Adrenal gland (tissue), 5 donors: ENCODE data around the gene FAAP24.

Source experiments
- POLR2A ChIP-seq, 2 donors: fragments of 450-650 bp; IDR thresholded peaks; one replicate each; pipeline ENCODE4 v1.6.1; 2017; ENCODE audit warnings: antibody characterized with exemption in 2 of 2, mild to moderate bottlenecking in 2 of 2, moderate library complexity in 1 of 2
- TF ChIP-seq, protein P1 (sequence below), 6 experiments: fragments of 450-650 bp in 4 of 6; fragments of 200-600 bp in 2 of 6; sonication (generic) in 1 of 6; IDR thresholded peaks; 1 replicate in 5 of 6; 2 replicates in 1 of 6; pipeline versions ENCODE4 v1.5.1 to v1.8.0; 2016 to 2021; ENCODE audit warnings: antibody characterized with exemption in 6 of 6, mild to moderate bottlenecking in 2 of 6, moderate library complexity in 1 of 6
- donor health status: DM: no; HTN: no; CAD: no.

DNA sequence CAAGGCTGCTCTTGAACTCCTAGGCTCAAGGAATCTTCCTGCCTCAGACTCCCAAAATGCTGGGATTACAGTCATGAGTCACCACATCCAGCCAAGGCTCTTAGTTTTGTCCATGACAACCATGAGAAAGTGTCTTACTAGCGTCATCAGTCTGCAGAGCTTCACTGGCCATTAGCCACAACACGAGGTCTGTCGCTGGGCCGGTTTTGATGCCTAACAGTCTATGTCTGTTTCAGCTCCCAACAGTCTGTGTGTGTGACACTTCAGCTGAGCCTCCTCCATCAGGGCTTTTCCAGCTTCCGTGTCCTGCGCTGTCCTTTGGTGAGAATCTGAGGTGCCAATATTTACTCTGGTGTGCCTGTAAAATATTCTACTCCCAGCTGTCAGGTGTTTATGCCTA, 47.8 kb upstream of the FAAP24 start:
- TF ChIP-seq, protein P1, sequence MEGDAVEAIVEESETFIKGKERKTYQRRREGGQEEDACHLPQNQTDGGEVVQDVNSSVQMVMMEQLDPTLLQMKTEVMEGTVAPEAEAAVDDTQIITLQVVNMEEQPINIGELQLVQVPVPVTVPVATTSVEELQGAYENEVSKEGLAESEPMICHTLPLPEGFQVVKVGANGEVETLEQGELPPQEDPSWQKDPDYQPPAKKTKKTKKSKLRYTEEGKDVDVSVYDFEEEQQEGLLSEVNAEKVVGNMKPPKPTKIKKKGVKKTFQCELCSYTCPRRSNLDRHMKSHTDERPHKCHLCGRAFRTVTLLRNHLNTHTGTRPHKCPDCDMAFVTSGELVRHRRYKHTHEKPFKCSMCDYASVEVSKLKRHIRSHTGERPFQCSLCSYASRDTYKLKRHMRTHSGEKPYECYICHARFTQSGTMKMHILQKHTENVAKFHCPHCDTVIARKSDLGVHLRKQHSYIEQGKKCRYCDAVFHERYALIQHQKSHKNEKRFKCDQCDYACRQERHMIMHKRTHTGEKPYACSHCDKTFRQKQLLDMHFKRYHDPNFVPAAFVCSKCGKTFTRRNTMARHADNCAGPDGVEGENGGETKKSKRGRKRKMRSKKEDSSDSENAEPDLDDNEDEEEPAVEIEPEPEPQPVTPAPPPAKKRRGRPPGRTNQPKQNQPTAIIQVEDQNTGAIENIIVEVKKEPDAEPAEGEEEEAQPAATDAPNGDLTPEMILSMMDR (IDR thresholded peaks at IDR 0.05): no peak
- TF ChIP-seq POLR2A (IDR thresholded peaks at IDR 0.05): no peak
